Mucosa of rectum (tissue), 2 donors: ENCODE measurements around the gene PBRM1.

Experiments used
- H3K27ac ChIP-seq, 2 donors: one replicate each; pipeline ENCODE4 v1.7.0; 2013; ENCODE audit warnings: inconsistent platforms in 2 of 2, low read depth in 2 of 2, low read length in 2 of 2
- H3K27me3 ChIP-seq, 2 donors: one replicate each; pipeline ENCODE4 v1.7.0; 2013; ENCODE audit warnings: low read length in 2 of 2; ENCODE audit not compliant: control insufficient read depth in 2 of 2, insufficient read depth in 2 of 2
- H3K36me3 ChIP-seq, 2 donors: one replicate each; pipeline ENCODE4 v1.7.0; 2013; ENCODE audit warnings: low read length in 2 of 2; ENCODE audit not compliant: control insufficient read depth in 2 of 2, insufficient read depth in 2 of 2
- H3K4me1 ChIP-seq, 2 donors: one replicate each; pipeline ENCODE4 v1.7.0; 2013; ENCODE audit warnings: low read length in 2 of 2, mild to moderate bottlenecking in 1 of 2; ENCODE audit not compliant: control insufficient read depth in 2 of 2, insufficient read depth in 2 of 2
- H3K4me3 ChIP-seq, 2 donors: one replicate each; pipeline ENCODE4 v1.7.0; 2013; ENCODE audit warnings: low read length in 2 of 2
- H3K9ac ChIP-seq, 2 donors: one replicate each; pipeline ENCODE4 v1.7.0; 2013; ENCODE audit warnings: low read length in 2 of 2, low read depth in 1 of 2, mild to moderate bottlenecking in 1 of 2
- H3K9me3 ChIP-seq, 2 donors: one replicate each; pipeline ENCODE4 v1.7.0; 2013; ENCODE audit warnings: low read length in 2 of 2; ENCODE audit not compliant: control insufficient read depth in 2 of 2
- donor health status: healthy.
- donor health status: Normal muscosa, but diverticular disease.

The PBRM1 gene

GRCh38 chr3:52557011-52557960, 128.4 kb downstream of the PBRM1 start:
- Histone ChIP-seq H3K27ac (no peak overlapping the region), H3K27me3 (no peaks in the 10 kb centered on the region), H3K36me3 (peaks cover 55 to 61% of the 10 kb centered on the region in 2 donors)

GRCh38 chr3:52555056-52555455, 130.7 kb downstream of the PBRM1 start:
- Histone ChIP-seq H3K4me1 (no peaks in the 10 kb centered on the region), H3K27ac (no peak overlapping the region), H3K36me3 (peaks cover 57 to 63% of the 10 kb centered on the region in 2 donors)

More at GRCh38 chr3:52557011-52557960, 128.4 kb downstream of the PBRM1 start:
- Histone ChIP-seq H3K4me1 (no peaks in the 10 kb centered on the region), H3K9me3 (no peaks in the 10 kb centered on the region), H3K4me3 (no peak overlapping the region), H3K9ac (no peak overlapping the region)

GRCh38 chr3:52554026-52554755, 131.5 kb downstream of the PBRM1 start:
- Histone ChIP-seq H3K9me3 (no peaks in the 10 kb centered on the region), H3K9ac (no peak overlapping the region), H3K27ac (no peak overlapping the region), H3K4me3 (no peak overlapping the region), H3K36me3 (peaks cover 50 to 62% of the 10 kb centered on the region in 2 donors), H3K4me1 (no peaks in the 10 kb centered on the region), H3K27me3 (no peaks in the 10 kb centered on the region)

More at GRCh38 chr3:52555056-52555455, 130.7 kb downstream of the PBRM1 start:
- H3K9me3 ChIP-seq = no peaks in the 10 kb centered on the region
- H3K27me3 ChIP-seq = no peaks in the 10 kb centered on the region
- no peak overlapping the region for H3K9ac ChIP-seq
- H3K4me3 ChIP-seq = no peak overlapping the region

GRCh38 chr3:52552089-52552488, 133.6 kb downstream of the PBRM1 start:
- Histone ChIP-seq H3K4me1 (no peaks in the 10 kb centered on the region), H3K27ac (no peak overlapping the region), H3K27me3 (no peaks in the 10 kb centered on the region), H3K4me3 (no peak overlapping the region), H3K9me3 (no peaks in the 10 kb centered on the region), H3K36me3 (peaks cover 44 to 53% of the 10 kb centered on the region in 2 donors), H3K9ac (no peak overlapping the region)

- Histone ChIP-seq H3K36me3 (peaks cover 46 to 53% of the 10 kb centered on the region in 2 donors), H3K27me3 (no peaks in the 10 kb centered on the region), H3K4me1 (no peaks in the 10 kb centered on the region), H3K27ac (no peak overlapping the region), H3K9ac (no peak overlapping the region), H3K9me3 (no peaks in the 10 kb centered on the region), H3K4me3 (no peak overlapping the region)
Observed at GRCh38 chr3:52551118-52551517, 134.6 kb downstream of the PBRM1 start.

- Histone ChIP-seq H3K9ac (no peak overlapping the region), H3K27me3 (no peaks in the 10 kb centered on the region), H3K36me3 (peaks cover 28 to 30% of the 10 kb centered on the region in 2 donors)
Observed at GRCh38 chr3:52547143-52547542, 138.6 kb downstream of the PBRM1 start.

GRCh38 chr3:52546111-52546901, 139.4 kb downstream of the PBRM1 start:
- Histone ChIP-seq H3K27ac (no peak overlapping the region), H3K4me3 (no peak overlapping the region), H3K4me1 (no peaks in the 10 kb centered on the region), H3K27me3 (no peaks in the 10 kb centered on the region), H3K9ac (no peak overlapping the region), H3K36me3 (peaks cover 29 to 30% of the 10 kb centered on the region in 2 donors), H3K9me3 (no peaks in the 10 kb centered on the region)

More at GRCh38 chr3:52547143-52547542, 138.6 kb downstream of the PBRM1 start:
- Histone ChIP-seq H3K4me1 (no peaks in the 10 kb centered on the region), H3K27ac (no peak overlapping the region), H3K9me3 (no peaks in the 10 kb centered on the region), H3K4me3 (no peak overlapping the region)

GRCh38 chr3:52544937-52545336, 140.8 kb downstream of the PBRM1 start:
- no peak overlapping the region for H3K27ac ChIP-seq
- H3K27me3 ChIP-seq = no peaks in the 10 kb centered on the region
- H3K9me3 ChIP-seq = no peaks in the 10 kb centered on the region
- no peak overlapping the region for H3K9ac ChIP-seq
- no peaks in the 10 kb centered on the region for H3K4me1 ChIP-seq
- H3K36me3 ChIP-seq = peaks cover 20 to 25% of the 10 kb centered on the region in 2 donors
- no peak overlapping the region for H3K4me3 ChIP-seq

- Histone ChIP-seq H3K27me3 (no peaks in the 10 kb centered on the region), H3K9me3 (no peaks in the 10 kb centered on the region), H3K4me1 (peaks cover 10 to 22% of the 10 kb centered on the region in 2 donors), H3K4me3 (no peak overlapping the region), H3K27ac (no peak overlapping the region), H3K36me3 (peaks cover 6 to 12% of the 10 kb centered on the region in 2 donors), H3K9ac (no peak overlapping the region)
Observed at GRCh38 chr3:52541050-52541449, 144.7 kb downstream of the PBRM1 start.
